ENCODE results near the gene CHAF1A.

GRCh38 chr19:4372165-4373012 lies 30.1 kb upstream of the CHAF1A start:
- TF ChIP-seq POLR2AphosphoS5 (IDR thresholded peaks at IDR 0.05) (no peak), CTCF (IDR thresholded peaks at IDR 0.05) (no peak), EP300 (IDR thresholded peaks at IDR 0.05; ENCODE audit: low read depth) (no peak)
